Karpas-422 (cell line): ENCODE results near the gene PLA2G4B. TPM values are rescaled to one million over a fixed set of nuclear protein-coding genes. Genes with fewer than 3 reads are reported as not detected.
A peak's percentile ranks its signal among the peaks of the same experiment; 100 is the strongest.
"Not testable (repeated sequence)": the region's sequence is repeated elsewhere in the genome, so short reads cannot be mapped to it uniquely, and the experiment has no call there.

ENCODE experiments used
- DNase-seq: peaks from one replicate; pipeline ENCODE4 v3.0.0-alpha.2; 2015
- H2AFZ ChIP-seq: fragments of 200-600 bp; sonication (generic); 2 replicates; pipeline ENCODE4 v1.6.1; 2014; ENCODE audit warnings: antibody characterized with exemption, low read length, mixed read lengths
- H3K27ac ChIP-seq: fragments of 200-600 bp; sonication (generic); 2 replicates; pipeline ENCODE4 v1.5.1; 2014; ENCODE audit warnings: mild to moderate bottlenecking, low read length, moderate library complexity
- H3K27me3 ChIP-seq: fragments of 200-600 bp; sonication (generic); 2 replicates; pipeline ENCODE4 v1.6.1; 2014; ENCODE audit warnings: low read length, mixed read lengths
- H3K36me3 ChIP-seq: fragments of 200-600 bp; sonication (generic); 2 replicates; pipeline ENCODE4 v1.6.1; 2014; ENCODE audit warnings: low read length, mixed read lengths; ENCODE audit not compliant: insufficient read depth
- H3K4me1 ChIP-seq: fragments of 200-600 bp; sonication (generic); 2 replicates; pipeline ENCODE4 v1.6.1; 2014; ENCODE audit warnings: mild to moderate bottlenecking, low read length, mixed read lengths
- H3K4me2 ChIP-seq: fragments of 200-600 bp; sonication (generic); 2 replicates; pipeline ENCODE4 v1.6.1; 2014; ENCODE audit warnings: low read length, low read depth, mild to moderate bottlenecking; ENCODE audit not compliant: poor library complexity, severe bottlenecking
- H3K4me3 ChIP-seq: fragments of 200-600 bp; sonication (generic); 2 replicates; pipeline ENCODE4 v1.5.1; 2014; ENCODE audit warnings: mild to moderate bottlenecking, antibody characterized with exemption, low read length, mixed read lengths
- H3K79me2 ChIP-seq: fragments of 200-600 bp; sonication (generic); 2 replicates; pipeline ENCODE4 v1.6.1; 2014; ENCODE audit warnings: mild to moderate bottlenecking, low read length, mixed read lengths
- H3K9ac ChIP-seq: fragments of 200-600 bp; sonication (generic); 2 replicates; pipeline ENCODE4 v1.6.0; 2014; ENCODE audit warnings: low read length
- H3K9me2 ChIP-seq: fragments of 200-600 bp; sonication (generic), shearing (Covaris generic); replicated peaks from 2 replicates; pipeline ENCODE4 v1.6.0; 2014; ENCODE audit warnings: mild to moderate bottlenecking, low read length, moderate library complexity; ENCODE audit not compliant: insufficient read depth
- H3K9me3 ChIP-seq: fragments of 300-700, 200-600 bp; sonication (generic); 2 replicates; pipeline ENCODE4 v1.6.1; 2014; ENCODE audit warnings: low read length, mixed read lengths
- H4K20me1 ChIP-seq: fragments of 200-600 bp; sonication (generic); 2 replicates; pipeline ENCODE4 v1.6.1; 2014; ENCODE audit warnings: mild to moderate bottlenecking, antibody characterized with exemption, low read length, low read depth; ENCODE audit not compliant: insufficient read depth
- total RNA-seq: library from RNA; depleted of rRNA; stranded (reverse); fragments of >200 nt; shearing (Covaris generic); gene quantifications from 2 replicates; pipeline ENCODE4 v1.2.3, GENCODE V29; 2014; ENCODE audit warnings: low replicate concordance

The PLA2G4B gene
- total RNA-seq, 1 experiment from 2014 or later, result 2.2 TPM

DNA sequence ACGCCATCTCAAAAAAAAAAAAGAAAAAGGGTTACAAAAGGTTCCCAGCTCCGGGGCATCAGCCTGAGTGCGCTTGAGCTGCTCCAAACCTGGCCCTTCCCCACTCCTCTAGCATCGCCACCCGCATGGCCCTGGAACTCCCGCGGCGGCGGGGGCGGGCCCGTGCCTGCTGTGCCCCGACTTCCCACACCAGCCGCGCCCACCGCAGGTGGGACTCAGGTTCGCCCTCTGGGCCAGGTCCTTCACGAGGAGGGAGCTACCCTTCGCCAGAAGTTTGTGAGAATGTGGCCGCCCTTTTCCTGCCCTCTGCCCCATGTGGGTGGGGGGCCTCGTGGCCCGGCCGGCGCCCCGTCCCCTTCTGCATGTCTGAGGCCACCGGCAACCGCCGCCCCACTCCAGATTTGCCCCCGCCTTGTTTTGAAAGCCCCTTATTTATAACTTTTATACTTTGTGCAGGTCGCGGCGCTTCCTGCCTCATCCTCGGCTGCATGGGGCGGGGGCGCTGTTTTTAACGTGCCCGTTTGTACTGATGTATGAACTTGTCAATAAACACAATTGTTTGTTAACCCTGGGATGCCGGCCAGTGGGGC, 11.3 kb upstream of the PLA2G4B start:
- H2AFZ ChIP-seq, result 0 out of 2 replicates have a peak overlapping the region, but pooled peaks have one; percentile 23
- no peaks in the 10 kb centered on the region for H3K79me2 ChIP-seq

DNA sequence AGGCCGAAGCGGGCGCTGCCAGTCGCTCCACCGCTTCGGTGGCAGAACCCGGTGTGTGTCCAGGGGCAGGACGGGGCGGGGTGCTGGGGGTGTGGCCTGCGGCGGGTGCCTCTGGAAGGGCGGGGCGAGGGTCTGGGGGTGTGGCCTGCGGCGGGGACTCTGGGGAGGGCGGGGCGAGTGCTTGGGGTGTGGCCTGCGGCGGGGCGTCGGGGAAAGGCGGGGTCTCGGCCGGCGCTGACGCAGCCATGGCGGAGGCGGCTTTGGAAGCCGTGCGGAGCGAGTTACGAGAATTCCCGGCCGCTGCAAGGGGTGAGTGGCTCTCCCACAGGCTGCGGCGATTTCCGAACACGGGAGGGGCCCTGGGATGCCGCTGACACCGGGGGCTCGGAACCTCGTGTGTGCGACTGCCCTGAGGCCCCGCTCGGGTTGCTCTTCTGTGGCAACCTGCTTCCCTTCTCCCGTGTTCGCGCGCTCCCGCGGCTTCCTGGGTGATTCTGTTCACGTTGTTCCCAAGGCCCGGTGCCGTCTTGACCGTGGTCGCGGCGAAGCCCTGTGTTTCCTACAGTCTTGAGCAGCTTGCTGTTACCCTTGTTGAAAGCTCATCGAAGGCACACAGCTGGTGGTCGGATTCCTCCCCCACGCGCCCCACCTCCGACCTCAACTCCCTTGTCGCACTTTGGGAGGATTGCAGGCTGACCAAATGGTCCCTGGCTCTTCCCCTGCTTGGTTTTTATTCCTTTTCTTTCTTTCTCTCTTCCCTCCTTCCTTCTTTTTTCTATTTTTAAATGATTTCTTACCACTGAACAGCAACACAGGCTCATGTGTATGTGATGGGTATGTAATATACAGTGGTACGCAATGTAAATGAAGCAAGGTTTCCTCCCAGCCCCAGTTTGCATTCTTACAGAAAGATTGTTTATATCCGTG, 10.5 kb upstream of the PLA2G4B start, which contains the start of gene JMJD7:
JMJD7 (plus strand) TSS at position 213 of the 927 bp plus-strand sequence; CDS start at position 246, 33 bp downstream.
- Histone ChIP-seq H3K9me3 (no peaks in the 10 kb centered on the region), H3K9me2 (no peaks in the 10 kb centered on the region), H3K4me3 (peak within 1 kb of the TSS; percentile 78), H3K4me2 (peak within 1 kb of the TSS; percentile 84), H3K27ac (no peak within 1 kb of the TSS), H3K4me1 (peaks cover 20% of the 10 kb centered on the region), H3K9ac (peak within 1 kb of the TSS; percentile 74), H3K79me2 (no peaks in the 10 kb centered on the region), H3K36me3 (no peaks in the 10 kb centered on the region), H4K20me1 (no peaks in the 10 kb centered on the region), H2AFZ (peak within 1 kb of the TSS; percentile 41; the same call in 1 of the 2 replicates), H3K27me3 (no peaks in the 10 kb centered on the region)
- DNase-seq, result peak; percentile 95

More for the DNA sequence above, 11.3 kb upstream of the PLA2G4B start:
- H3K4me2 ChIP-seq, result peak overlapping the region; percentile 84
- H3K9me2 ChIP-seq, result no peaks in the 10 kb centered on the region
- no peaks in the 10 kb centered on the region for H3K36me3 ChIP-seq
- peak overlapping the region; percentile 78 for H3K4me3 ChIP-seq
- peaks cover 13% of the 10 kb centered on the region for H3K4me1 ChIP-seq
- DNase-seq, result no peak
- no peak overlapping the region for H3K27ac ChIP-seq
- H3K9me3 ChIP-seq, result no peaks in the 10 kb centered on the region
- no peaks in the 10 kb centered on the region for H3K27me3 ChIP-seq
- H4K20me1 ChIP-seq, result no peaks in the 10 kb centered on the region
- peak overlapping the region; percentile 70 for H3K9ac ChIP-seq

DNA sequence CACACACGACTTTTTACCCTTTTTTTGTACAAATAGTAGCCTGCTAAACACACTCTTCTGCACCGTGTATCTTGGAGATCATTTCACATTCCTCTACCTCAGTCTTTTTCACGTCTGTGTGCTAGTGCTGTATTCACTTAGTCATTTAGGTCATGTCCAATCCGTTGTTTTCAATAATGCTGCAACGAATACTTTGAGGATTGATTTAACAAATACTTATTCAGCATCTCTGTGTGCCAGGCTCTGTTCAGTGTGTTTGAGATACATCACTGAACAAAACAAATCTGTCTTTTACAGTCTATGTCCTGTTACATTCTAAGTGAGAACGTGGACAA, 9.9 kb upstream of the PLA2G4B start:
- Histone ChIP-seq H3K27me3 (no peaks in the 10 kb centered on the region), H3K9me2 (no peaks in the 10 kb centered on the region), H3K27ac (no peak overlapping the region), H3K36me3 (no peaks in the 10 kb centered on the region), H3K9me3 (no peaks in the 10 kb centered on the region), H3K9ac (peak overlapping the region; percentile 74), H3K79me2 (no peaks in the 10 kb centered on the region), H3K4me3 (peak overlapping the region; percentile 78), H3K4me1 (peaks cover 23% of the 10 kb centered on the region), H2AFZ (no peak overlapping the region), H3K4me2 (peak overlapping the region; percentile 80), H4K20me1 (no peaks in the 10 kb centered on the region)
- no peak for DNase-seq

DNA sequence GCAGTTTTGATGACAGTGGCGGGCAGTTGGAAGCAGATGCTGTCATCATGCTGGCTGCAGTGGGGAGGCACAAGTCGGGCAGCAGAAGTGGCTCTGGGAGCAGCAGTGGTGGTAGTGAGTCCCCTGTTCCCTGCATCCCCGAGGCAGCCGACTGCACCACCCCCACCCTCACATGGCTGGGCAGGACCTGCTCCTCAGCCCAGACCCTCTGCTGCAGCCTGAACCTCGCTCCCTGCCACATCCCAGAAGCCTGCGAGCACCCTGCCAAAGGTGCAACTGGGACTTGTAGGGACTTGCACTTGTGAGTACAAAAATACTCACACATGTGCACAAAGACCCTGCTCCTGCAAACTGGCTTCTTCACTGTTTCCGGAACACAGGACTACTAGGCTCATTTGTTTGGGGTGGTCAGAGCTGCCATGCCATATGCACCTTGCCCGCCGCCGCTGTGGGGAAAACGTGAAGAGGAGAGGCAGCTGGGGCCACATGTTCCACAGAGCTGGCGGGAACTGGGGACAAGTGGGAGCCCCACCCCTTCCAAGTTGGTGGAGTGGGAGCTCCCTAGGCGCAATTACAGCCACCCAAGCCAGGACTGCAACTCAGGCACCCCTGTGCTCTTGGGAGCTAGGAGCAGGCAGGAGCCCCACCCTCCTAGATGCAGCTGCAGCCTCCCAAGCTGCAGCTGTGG, 8.5 kb upstream of the PLA2G4B start:
- Histone ChIP-seq H3K9me3 (no peaks in the 10 kb centered on the region), H3K4me1 (peaks cover 23% of the 10 kb centered on the region), H3K9ac (no peak overlapping the region), H3K27me3 (no peaks in the 10 kb centered on the region), H3K4me2 (no peak overlapping the region), H3K9me2 (no peaks in the 10 kb centered on the region), H4K20me1 (no peaks in the 10 kb centered on the region), H2AFZ (no peak overlapping the region), H3K36me3 (no peaks in the 10 kb centered on the region), H3K4me3 (no peak overlapping the region), H3K27ac (no peak overlapping the region), H3K79me2 (no peaks in the 10 kb centered on the region)
- DNase-seq, result no peak

DNA sequence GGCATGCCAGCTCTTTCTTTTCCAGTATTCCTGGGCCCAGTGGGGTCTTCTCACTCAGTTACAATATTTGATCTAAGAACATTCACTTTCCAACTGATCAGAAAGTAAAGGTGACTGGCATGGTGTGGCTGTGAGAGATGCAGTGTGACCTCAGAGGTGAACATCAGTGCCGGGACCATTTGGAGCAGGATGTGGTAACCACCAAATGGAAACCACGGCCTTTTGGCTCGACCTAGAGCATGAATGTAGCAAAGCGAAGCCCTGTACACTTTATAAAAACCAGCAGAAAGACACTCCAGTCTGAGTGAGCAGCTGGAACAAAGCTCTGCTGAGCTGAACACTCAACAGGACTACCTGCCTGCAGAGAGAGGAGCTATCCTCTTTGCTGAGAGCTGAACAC, 7.4 kb upstream of the PLA2G4B start:
- H3K4me3 ChIP-seq, result not testable (repeated sequence)
- H3K4me1 ChIP-seq, result peaks cover 23% of the 10 kb centered on the region

DNA sequence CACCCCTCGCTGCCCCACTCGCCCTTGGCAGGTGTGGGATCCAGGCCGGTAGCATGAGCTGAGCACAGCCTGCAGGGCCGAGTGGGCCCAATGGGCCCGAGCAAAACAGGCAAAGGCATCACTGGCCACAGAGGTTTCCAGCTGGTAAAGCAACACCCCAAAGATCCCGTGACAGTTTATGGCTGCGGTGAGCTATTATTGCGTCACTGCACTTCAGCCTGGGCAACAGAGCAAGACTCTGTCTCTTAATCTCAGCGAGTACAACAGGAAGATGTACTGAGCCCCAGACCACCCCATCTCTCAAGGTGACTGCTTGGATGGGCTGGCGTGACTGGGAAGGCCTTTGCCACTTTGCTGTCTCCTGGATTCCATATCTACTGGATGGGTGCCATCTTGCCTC, 6.4 kb upstream of the PLA2G4B start:
- H3K27ac ChIP-seq, result no peak overlapping the region
- no peak overlapping the region for H3K4me3 ChIP-seq
- no peaks in the 10 kb centered on the region for H3K79me2 ChIP-seq
- no peaks in the 10 kb centered on the region for H3K9me2 ChIP-seq
- no peak overlapping the region for H2AFZ ChIP-seq
- DNase-seq, result no peak
- H4K20me1 ChIP-seq, result no peaks in the 10 kb centered on the region
- H3K4me1 ChIP-seq, result peaks cover 23% of the 10 kb centered on the region
- H3K9ac ChIP-seq, result no peak overlapping the region
- no peaks in the 10 kb centered on the region for H3K9me3 ChIP-seq
- H3K36me3 ChIP-seq, result no peaks in the 10 kb centered on the region
- no peaks in the 10 kb centered on the region for H3K27me3 ChIP-seq
- H3K4me2 ChIP-seq, result no peak overlapping the region

More for the DNA sequence above, 7.4 kb upstream of the PLA2G4B start:
- not testable (repeated sequence) for H3K4me2 ChIP-seq, H3K9ac ChIP-seq, H3K79me2 ChIP-seq, H3K27me3 ChIP-seq, H3K36me3 ChIP-seq, H3K27ac ChIP-seq, DNase-seq, H4K20me1 ChIP-seq, H2AFZ ChIP-seq, H3K9me3 ChIP-seq, H3K9me2 ChIP-seq

DNA sequence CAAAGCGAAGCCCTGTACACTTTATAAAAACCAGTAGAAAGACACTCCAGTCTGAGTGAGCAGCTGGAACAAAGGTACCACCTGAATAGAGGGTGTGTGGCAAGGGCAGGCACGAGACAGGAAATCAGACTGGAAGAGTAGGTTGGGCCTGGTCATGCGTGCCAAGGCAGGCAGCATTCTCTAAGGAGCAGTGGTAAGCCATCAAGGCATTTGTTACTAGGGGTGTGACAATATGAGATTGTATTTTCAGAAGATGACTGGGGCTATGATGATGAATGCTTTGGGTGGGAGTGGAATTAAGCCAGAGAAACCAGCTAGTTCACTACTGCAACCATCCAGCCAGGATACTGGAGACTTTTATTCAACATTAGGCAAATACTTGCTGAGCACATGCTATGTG, 5.8 kb upstream of the PLA2G4B start:
- Histone ChIP-seq H3K4me3 (no peak overlapping the region), H3K36me3 (no peaks in the 10 kb centered on the region), H2AFZ (no peak overlapping the region), H3K9me2 (no peaks in the 10 kb centered on the region), H3K9ac (no peak overlapping the region), H3K27me3 (no peaks in the 10 kb centered on the region), H3K79me2 (no peaks in the 10 kb centered on the region), H3K9me3 (no peaks in the 10 kb centered on the region), H3K4me2 (no peak overlapping the region), H3K27ac (no peak overlapping the region), H3K4me1 (peaks cover 18% of the 10 kb centered on the region), H4K20me1 (no peaks in the 10 kb centered on the region)
- DNase-seq, result peak; percentile 60

DNA sequence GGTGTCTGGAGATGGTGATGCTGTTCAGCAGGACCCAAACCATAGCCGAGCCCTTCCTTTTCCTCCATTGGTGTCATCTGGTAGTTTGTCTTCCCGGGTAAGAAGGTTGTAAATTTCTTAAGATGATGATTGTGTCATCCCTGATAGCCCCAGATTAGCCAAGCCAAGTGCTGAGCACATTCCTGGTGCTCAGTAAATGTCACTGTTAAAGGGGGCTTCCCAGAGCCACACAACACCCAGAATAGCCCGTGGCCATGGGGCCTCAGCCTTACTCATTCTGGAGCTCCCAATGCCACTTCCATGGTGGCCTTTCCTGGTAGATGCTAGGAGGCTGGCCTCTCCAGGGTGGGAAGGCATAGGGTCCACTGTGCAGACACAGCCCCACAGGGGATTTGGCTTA, 4.6 kb upstream of the PLA2G4B start:
- no peaks in the 10 kb centered on the region for H3K79me2 ChIP-seq
- no peak overlapping the region for H3K9ac ChIP-seq
- H3K36me3 ChIP-seq, result no peaks in the 10 kb centered on the region
- H3K4me3 ChIP-seq, result no peak overlapping the region
- no peak overlapping the region for H3K4me2 ChIP-seq
- no peaks in the 10 kb centered on the region for H3K9me2 ChIP-seq
- no peaks in the 10 kb centered on the region for H4K20me1 ChIP-seq
- no peaks in the 10 kb centered on the region for H3K9me3 ChIP-seq
- no peaks in the 10 kb centered on the region for H3K27me3 ChIP-seq
- H3K4me1 ChIP-seq, result peaks cover 12% of the 10 kb centered on the region
- H3K27ac ChIP-seq, result no peak overlapping the region
- no peak for DNase-seq
- no peak overlapping the region for H2AFZ ChIP-seq
